ENCODE data around the gene SMAP1.

Gene SMAP1

GRCh38 chr6:70886661-70887060, 219.0 kb downstream of the SMAP1 start:
- TF ChIP-seq CTCF (IDR thresholded peaks at IDR 0.05; ENCODE audit: insufficient read depth, low read length, poor library complexity, severe bottlenecking), result no peak
- no peaks in the 10 kb centered on the region for H3K27me3 ChIP-seq (replicated peaks; ENCODE audit: control insufficient read depth, insufficient read depth, low read length)
- no peak for DNase-seq (ENCODE audit: extremely low read depth, insufficient read length)
- no peaks in the 10 kb centered on the region for H3K36me3 ChIP-seq (ENCODE audit: control insufficient read depth, insufficient read depth, low read length)
- H3K4me3 ChIP-seq (replicated peaks; ENCODE audit: low read depth, low read length), result no peak overlapping the region

- TF ChIP-seq CTCF (IDR thresholded peaks at IDR 0.05; ENCODE audit: insufficient read depth, low read length, poor library complexity, severe bottlenecking), result no peak
- Histone ChIP-seq H3K36me3 (ENCODE audit: control insufficient read depth, insufficient read depth, low read length) (no peaks in the 10 kb centered on the region), H3K27me3 (replicated peaks; ENCODE audit: control insufficient read depth, insufficient read depth, low read length) (no peaks in the 10 kb centered on the region), H3K4me3 (replicated peaks; ENCODE audit: low read depth, low read length) (no peak overlapping the region)
- DNase-seq (ENCODE audit: extremely low read depth, insufficient read length), result no peak
Measured at GRCh38 chr6:70889270-70889669, 221.6 kb downstream of the SMAP1 start.

GRCh38 chr6:70894001-70894400, 226.3 kb downstream of the SMAP1 start:
- Histone ChIP-seq H3K4me3 (replicated peaks; ENCODE audit: low read depth, low read length) (no peak overlapping the region), H3K27me3 (replicated peaks; ENCODE audit: control insufficient read depth, insufficient read depth, low read length) (no peaks in the 10 kb centered on the region), H3K36me3 (ENCODE audit: control insufficient read depth, insufficient read depth, low read length) (no peaks in the 10 kb centered on the region)
- DNase-seq (ENCODE audit: extremely low read depth, insufficient read length), result no peak
- no peak for TF ChIP-seq CTCF (IDR thresholded peaks at IDR 0.05; ENCODE audit: insufficient read depth, low read length, poor library complexity, severe bottlenecking)

GRCh38 chr6:70900047-70900446, 232.4 kb downstream of the SMAP1 start:
- Histone ChIP-seq H3K36me3 (ENCODE audit: control insufficient read depth, insufficient read depth, low read length) (no peaks in the 10 kb centered on the region), H3K27me3 (replicated peaks; ENCODE audit: control insufficient read depth, insufficient read depth, low read length) (no peaks in the 10 kb centered on the region; the same call in 1 of the 2 replicates), H3K4me3 (replicated peaks; ENCODE audit: low read depth, low read length) (no peak overlapping the region)
- TF ChIP-seq CTCF (IDR thresholded peaks at IDR 0.05; ENCODE audit: insufficient read depth, low read length, poor library complexity, severe bottlenecking), result no peak
- no peak for DNase-seq (ENCODE audit: extremely low read depth, insufficient read length)

GRCh38 chr6:70901324-70901723, 233.6 kb downstream of the SMAP1 start:
- Histone ChIP-seq H3K36me3 (ENCODE audit: control insufficient read depth, insufficient read depth, low read length) (no peaks in the 10 kb centered on the region), H3K4me3 (replicated peaks; ENCODE audit: low read depth, low read length) (no peak overlapping the region), H3K27me3 (replicated peaks; ENCODE audit: control insufficient read depth, insufficient read depth, low read length) (no peaks in the 10 kb centered on the region; the same call in 1 of the 2 replicates)
- peak; percentile 29 for TF ChIP-seq CTCF (IDR thresholded peaks at IDR 0.05; ENCODE audit: insufficient read depth, low read length, poor library complexity, severe bottlenecking)
- DNase-seq (ENCODE audit: extremely low read depth, insufficient read length), result no peak
